Measurements from ENCODE around the gene CRTC3. TPM values are rescaled to one million over a fixed set of nuclear protein-coding genes. Genes with fewer than 3 reads are reported as not detected.

Gene CRTC3
- total RNA-seq, 1 experiment from 2014 or later = 25.9 TPM

GRCh38 chr15:90557186-90558084 lies 27.7 kb downstream of the CRTC3 start:
- no peak overlapping the region for H3K4me3 Mint-ChIP-seq (ENCODE audit: unreplicated experiment)
- intact Hi-C loops (cut with micrococcal nuclease) = no loop called here
- no peaks in the 10 kb centered on the region for H3K27me3 Mint-ChIP-seq (ENCODE audit: insufficient read depth, unreplicated experiment)
- no peak for TF ChIP-seq CTCF (IDR thresholded peaks at IDR 0.05; ENCODE audit: unreplicated experiment)
- no peaks in the 10 kb centered on the region for H3K9me3 Mint-ChIP-seq (ENCODE audit: unreplicated experiment)
- no peak for DNase-seq (ENCODE audit: unreplicated experiment)
- H3K36me3 Mint-ChIP-seq (ENCODE audit: insufficient read depth, unreplicated experiment) = peaks cover 12% of the 10 kb centered on the region
- POLR2A ChIA-PET = interaction anchor here (0.9 kb wide), 1 partner anchor 26 kb away, joined by 3 read pairs; no protein-coding TSS in a partner anchor
- peaks cover 60% of the 10 kb centered on the region for H3K4me1 Mint-ChIP-seq (ENCODE audit: insufficient read depth, unreplicated experiment)
- peak overlapping the region; percentile 85 for H3K27ac Mint-ChIP-seq (ENCODE audit: low read depth, unreplicated experiment)
- CTCF ChIA-PET = interaction anchor here (0.6 to 1.0 kb wide), 2 partner anchors 47 to 264 kb away, joined by 3 to 4 read pairs; no protein-coding TSS in a partner anchor
- no TSS peak for BruUV-seq (replicated peaks)

- Mint-ChIP-seq H3K27ac (ENCODE audit: low read depth, unreplicated experiment) (peak overlapping the region; percentile 85), H3K9me3 (ENCODE audit: unreplicated experiment) (no peaks in the 10 kb centered on the region), H3K4me3 (ENCODE audit: unreplicated experiment) (no peak overlapping the region), H3K4me1 (ENCODE audit: insufficient read depth, unreplicated experiment) (peaks cover 55% of the 10 kb centered on the region), H3K36me3 (ENCODE audit: insufficient read depth, unreplicated experiment) (peaks cover 12% of the 10 kb centered on the region), H3K27me3 (ENCODE audit: insufficient read depth, unreplicated experiment) (no peaks in the 10 kb centered on the region)
- intact Hi-C loops (cut with micrococcal nuclease) = no loop called here
- TF ChIP-seq CTCF (IDR thresholded peaks at IDR 0.05; ENCODE audit: unreplicated experiment) = no peak
- BruUV-seq (replicated peaks) = no TSS peak
- POLR2A ChIA-PET = no interaction called here
- CTCF ChIA-PET = interaction anchor here (0.6 to 1.0 kb wide), 2 partner anchors 49 to 375 kb away, joined by 3 read pairs; no protein-coding TSS in a partner anchor
- no peak for DNase-seq (ENCODE audit: unreplicated experiment)
Measured at GRCh38 chr15:90558171-90558573, 28.4 kb downstream of the CRTC3 start.

GRCh38 chr15:90559119-90559518 lies 29.4 kb downstream of the CRTC3 start:
- no peak for DNase-seq (ENCODE audit: unreplicated experiment)
- intact Hi-C loops (cut with micrococcal nuclease) = no loop called here
- H3K4me1 Mint-ChIP-seq (ENCODE audit: insufficient read depth, unreplicated experiment) = peaks cover 48% of the 10 kb centered on the region
- H3K36me3 Mint-ChIP-seq (ENCODE audit: insufficient read depth, unreplicated experiment) = peaks cover 11% of the 10 kb centered on the region
- H3K27me3 Mint-ChIP-seq (ENCODE audit: insufficient read depth, unreplicated experiment) = no peaks in the 10 kb centered on the region
- peak overlapping the region; percentile 75 for H3K27ac Mint-ChIP-seq (ENCODE audit: low read depth, unreplicated experiment)
- POLR2A ChIA-PET = interaction anchor here (3.6 kb wide), 1 partner anchor 28 kb away, joined by 35 read pairs; no protein-coding TSS in a partner anchor
- no TSS peak for BruUV-seq (replicated peaks)
- no peaks in the 10 kb centered on the region for H3K9me3 Mint-ChIP-seq (ENCODE audit: unreplicated experiment)
- H3K4me3 Mint-ChIP-seq (ENCODE audit: unreplicated experiment) = no peak overlapping the region
- CTCF ChIA-PET = interaction anchor here (0.6 kb wide), 2 partner anchors 18 to 89 kb away, joined by 3 to 4 read pairs; no protein-coding TSS in a partner anchor
- TF ChIP-seq CTCF (IDR thresholded peaks at IDR 0.05; ENCODE audit: unreplicated experiment) = no peak

- no peak for TF ChIP-seq CTCF (IDR thresholded peaks at IDR 0.05; ENCODE audit: unreplicated experiment)
- Mint-ChIP-seq H3K4me1 (ENCODE audit: insufficient read depth, unreplicated experiment) (peaks cover 48% of the 10 kb centered on the region), H3K9me3 (ENCODE audit: unreplicated experiment) (no peaks in the 10 kb centered on the region), H3K27ac (ENCODE audit: low read depth, unreplicated experiment) (peak overlapping the region; percentile 75), H3K27me3 (ENCODE audit: insufficient read depth, unreplicated experiment) (no peaks in the 10 kb centered on the region), H3K4me3 (ENCODE audit: unreplicated experiment) (peak overlapping the region; percentile 38), H3K36me3 (ENCODE audit: insufficient read depth, unreplicated experiment) (peaks cover 10% of the 10 kb centered on the region)
- DNase-seq (ENCODE audit: unreplicated experiment) = peak; percentile 93
- BruUV-seq (replicated peaks) = no TSS peak
- ChIA-PET POLR2A (interaction anchor here (0.6 to 3.6 kb wide), 11 partner anchors 9 to 487 kb away, joined by 3 to 35 read pairs (median 3); no protein-coding TSS in a partner anchor), CTCF (interaction anchor here (0.5 to 1.3 kb wide), 4 partner anchors 24 to 326 kb away, joined by 3 to 4 read pairs (median 3); no protein-coding TSS in a partner anchor)
- intact Hi-C loops (cut with micrococcal nuclease) = no loop called here
Measured at GRCh38 chr15:90560229-90560776, 30.6 kb downstream of the CRTC3 start.
